NB4 (cell line): ENCODE measurements around the gene BLCAP.

ENCODE experiments used
- CTCF ChIP-seq: IDR thresholded peaks from one replicate; pipeline ENCODE4 v1.5.1; 2012; ENCODE audit warnings: low read depth, low read length
- MAX ChIP-seq: IDR thresholded peaks from 2 replicates; pipeline ENCODE4 v1.6.1; 2011; ENCODE audit warnings: low read depth, low read length
- POLR2A ChIP-seq: IDR thresholded peaks from 2 replicates; pipeline ENCODE4 v1.6.1; 2011; ENCODE audit warnings: mild to moderate bottlenecking; ENCODE audit not compliant: insufficient read length; ENCODE audit errors: extremely low read depth

DNA sequence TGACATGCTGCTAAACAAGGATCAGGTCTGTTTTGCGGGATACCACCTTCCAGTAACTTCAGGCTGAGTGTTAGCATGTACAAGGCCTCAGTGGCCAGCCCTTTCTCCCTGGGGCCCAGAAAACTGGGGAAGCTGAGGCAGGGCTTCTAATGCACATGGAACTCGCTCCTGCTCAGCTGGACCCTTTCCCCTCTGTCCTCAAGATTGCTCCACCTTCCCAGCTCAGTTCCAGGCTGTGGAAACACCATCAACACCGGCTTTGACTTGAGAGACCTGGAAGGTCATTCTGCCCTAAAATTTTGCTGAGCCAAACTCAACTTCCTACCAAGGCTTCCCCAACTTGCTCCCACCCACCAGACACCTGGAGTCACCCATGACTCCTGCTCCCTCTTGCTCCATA, 4.2 kb upstream of the BLCAP start:
- TF ChIP-seq POLR2A = no peak
- no peak for TF ChIP-seq CTCF
- TF ChIP-seq MAX = no peak
